ENCODE measurements around the gene ZNF862. TPM values are rescaled to one million over a fixed set of nuclear protein-coding genes. Genes with fewer than 3 reads are reported as not detected.

The ZNF862 gene
- total and polyA plus RNA-seq, 10 of the 15 experiments (the other 5 are each of a cell fraction or from before 2014, with no cell fraction given), result 0.49 to 7.7 (median 3.5) TPM

- intact Hi-C loops (cut with micrococcal nuclease; ENCODE audit: unreplicated experiment), result no loop called here
- Histone ChIP-seq H3K9ac (ENCODE audit: control insufficient read depth, insufficient read depth, low read length) (no peak overlapping the region), H3K36me3 (ENCODE audit: control insufficient read depth in 2 of 2, insufficient read depth in 2 of 2, low read length in 1 of 2) (no peaks in the 10 kb centered on the region), H2AFZ (ENCODE audit: control insufficient read depth, low read depth, low read length) (no peak overlapping the region), H3K4me2 (ENCODE audit: control insufficient read depth, insufficient read depth) (no peak overlapping the region), H3K9me3 (replicated peaks; ENCODE audit: control insufficient read depth, insufficient read depth, low read length) (no peaks in the 10 kb centered on the region), H3K27ac (ENCODE audit: control insufficient read depth, insufficient read depth) (no peak overlapping the region), H3K4me3 (no peak overlapping the region), H4K20me1 (ENCODE audit: control insufficient read depth, insufficient read depth) (no peaks in the 10 kb centered on the region), H3K27me3 (replicated peaks in 1 of 2; ENCODE audit: control insufficient read depth in 2 of 2, insufficient read depth in 2 of 2, low read length in 1 of 2) (no peaks in the 10 kb centered on the region), H3K4me1 (ENCODE audit: control insufficient read depth, insufficient read depth, low read length) (no peaks in the 10 kb centered on the region), H3K79me2 (ENCODE audit: control insufficient read depth, insufficient read depth, low read length) (no peaks in the 10 kb centered on the region)
- TF ChIP-seq ASH2L (IDR thresholded peaks at IDR 0.05; ENCODE audit: borderline replicate concordance, low read depth) (no peak), MXI1 (IDR thresholded peaks at IDR 0.05; ENCODE audit: low read depth, low read length) (no peak), NR2C1 (IDR thresholded peaks at IDR 0.05) (no peak), WRNIP1 (IDR thresholded peaks at IDR 0.05; ENCODE audit: borderline replicate concordance, low read depth, low read length) (no peak), ESRRA (IDR thresholded peaks at IDR 0.05; ENCODE audit: low read length) (no peak), NFXL1 (IDR thresholded peaks at IDR 0.05; ENCODE audit: borderline replicate concordance) (no peak), JUND (IDR thresholded peaks at IDR 0.05; ENCODE audit: low read depth, low read length) (no peak), KLF5 (IDR thresholded peaks at IDR 0.05; ENCODE audit: partially characterized antibody) (no peak), ETV6 (conservative IDR thresholded peaks at IDR 0.05 in 1 of 2, IDR thresholded peaks at IDR 0.05 in 1 of 2; ENCODE audit: borderline replicate concordance in 1 of 2, low read depth in 1 of 2) (no peak), TARDBP (IDR thresholded peaks at IDR 0.05; ENCODE audit: borderline replicate concordance) (no peak)
- TF ChIP-seq, protein P1, sequence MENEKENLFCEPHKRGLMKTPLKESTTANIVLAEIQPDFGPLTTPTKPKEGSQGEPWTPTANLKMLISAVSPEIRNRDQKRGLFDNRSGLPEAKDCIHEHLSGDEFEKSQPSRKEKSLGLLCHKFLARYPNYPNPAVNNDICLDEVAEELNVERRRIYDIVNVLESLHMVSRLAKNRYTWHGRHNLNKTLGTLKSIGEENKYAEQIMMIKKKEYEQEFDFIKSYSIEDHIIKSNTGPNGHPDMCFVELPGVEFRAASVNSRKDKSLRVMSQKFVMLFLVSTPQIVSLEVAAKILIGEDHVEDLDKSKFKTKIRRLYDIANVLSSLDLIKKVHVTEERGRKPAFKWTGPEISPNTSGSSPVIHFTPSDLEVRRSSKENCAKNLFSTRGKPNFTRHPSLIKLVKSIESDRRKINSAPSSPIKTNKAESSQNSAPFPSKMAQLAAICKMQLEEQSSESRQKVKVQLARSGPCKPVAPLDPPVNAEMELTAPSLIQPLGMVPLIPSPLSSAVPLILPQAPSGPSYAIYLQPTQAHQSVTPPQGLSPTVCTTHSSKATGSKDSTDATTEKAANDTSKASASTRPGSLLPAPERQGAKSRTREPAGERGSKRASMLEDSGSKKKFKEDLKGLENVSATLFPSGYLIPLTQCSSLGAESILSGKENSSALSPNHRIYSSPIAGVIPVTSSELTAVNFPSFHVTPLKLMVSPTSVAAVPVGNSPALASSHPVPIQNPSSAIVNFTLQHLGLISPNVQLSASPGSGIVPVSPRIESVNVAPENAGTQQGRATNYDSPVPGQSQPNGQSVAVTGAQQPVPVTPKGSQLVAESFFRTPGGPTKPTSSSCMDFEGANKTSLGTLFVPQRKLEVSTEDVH (IDR thresholded peaks at IDR 0.05; ENCODE audit: low read depth, partially characterized antibody), result no peak
- TF ChIP-seq, protein P2, sequence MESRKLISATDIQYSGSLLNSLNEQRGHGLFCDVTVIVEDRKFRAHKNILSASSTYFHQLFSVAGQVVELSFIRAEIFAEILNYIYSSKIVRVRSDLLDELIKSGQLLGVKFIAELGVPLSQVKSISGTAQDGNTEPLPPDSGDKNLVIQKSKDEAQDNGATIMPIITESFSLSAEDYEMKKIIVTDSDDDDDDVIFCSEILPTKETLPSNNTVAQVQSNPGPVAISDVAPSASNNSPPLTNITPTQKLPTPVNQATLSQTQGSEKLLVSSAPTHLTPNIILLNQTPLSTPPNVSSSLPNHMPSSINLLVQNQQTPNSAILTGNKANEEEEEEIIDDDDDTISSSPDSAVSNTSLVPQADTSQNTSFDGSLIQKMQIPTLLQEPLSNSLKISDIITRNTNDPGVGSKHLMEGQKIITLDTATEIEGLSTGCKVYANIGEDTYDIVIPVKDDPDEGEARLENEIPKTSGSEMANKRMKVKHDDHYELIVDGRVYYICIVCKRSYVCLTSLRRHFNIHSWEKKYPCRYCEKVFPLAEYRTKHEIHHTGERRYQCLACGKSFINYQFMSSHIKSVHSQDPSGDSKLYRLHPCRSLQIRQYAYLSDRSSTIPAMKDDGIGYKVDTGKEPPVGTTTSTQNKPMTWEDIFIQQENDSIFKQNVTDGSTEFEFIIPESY (IDR thresholded peaks at IDR 0.05), result no peak
- ChIA-PET RAD21 (ENCODE audit: unreplicated experiment) (no interaction called here), CTCF (no interaction called here), POLR2A (no interaction called here), SMC1A (ENCODE audit: uncharacterized antibody, unreplicated experiment) (no interaction called here)
- in situ Hi-C loops (cut with MboI), result no loop called here
- 57% methylated on average over 6 of the region's 6 CpGs for WGBS (ENCODE audit: insufficient coverage, insufficient replicate concordance, low lambda C conversion rate, missing lambda C conversion rate)
- ATAC-seq (no peak), DNase-seq (ENCODE audit: low read depth, low spot score) (no peak), FAIRE-seq (no peak)
- no TSS peak for BruUV-seq (replicated peaks)
Measured at GRCh38 chr7:149859369-149859768, 21.2 kb downstream of the ZNF862 start.

Measured in GM12878 (cell line).